Measurements from ENCODE around the gene GCH1. TPM values are rescaled to one million over a fixed set of nuclear protein-coding genes. Genes with fewer than 3 reads are reported as not detected.
A peak's percentile ranks its signal among the peaks of the same experiment; 100 is the strongest.

The GCH1 gene
- polyA plus RNA-seq, 3 donors, result 8.5 to 10.5 (median 9.7) TPM

- DNase-seq, result no peak
Measured at GRCh38 chr14:54828037-54828436, 74.6 kb downstream of the GCH1 start.

- no peak for DNase-seq
Measured at GRCh38 chr14:54823757-54824549, 78.7 kb downstream of the GCH1 start.

- no peak for DNase-seq
Measured at GRCh38 chr14:54822685-54823084, 79.9 kb downstream of the GCH1 start.

- peak; percentile 48 for DNase-seq
Measured at GRCh38 chr14:54818201-54819133, 84.2 kb downstream of the GCH1 start.

- no peak for DNase-seq
Measured at GRCh38 chr14:54817506-54817905, 85.1 kb downstream of the GCH1 start.

- no peak for DNase-seq
Measured at GRCh38 chr14:54816450-54816849, 86.2 kb downstream of the GCH1 start.

- no peak for DNase-seq
Measured at GRCh38 chr14:54815515-54815914, 87.1 kb downstream of the GCH1 start.

- no peak for DNase-seq
Measured at GRCh38 chr14:54815016-54815415, 87.6 kb downstream of the GCH1 start.

- no peak for DNase-seq
Measured at GRCh38 chr14:54814076-54814475, 88.5 kb downstream of the GCH1 start.

GRCh38 chr14:54813081-54813480, 89.5 kb downstream of the GCH1 start:
- no peak for DNase-seq

- no peak for DNase-seq
Measured at GRCh38 chr14:54812617-54813016, 90.0 kb downstream of the GCH1 start.

- DNase-seq, result no peak
Measured at GRCh38 chr14:54809767-54810166, 92.9 kb downstream of the GCH1 start.

GRCh38 chr14:54808326-54809161, 94.1 kb downstream of the GCH1 start:
- DNase-seq, result no peak

- DNase-seq, result no peak
Measured at GRCh38 chr14:54807881-54808280, 94.7 kb downstream of the GCH1 start.

- DNase-seq, result peak; percentile 60
Measured at GRCh38 chr14:54807428-54807827, 95.2 kb downstream of the GCH1 start.

GRCh38 chr14:54806616-54807015, 96.0 kb downstream of the GCH1 start:
- no peak for DNase-seq

- DNase-seq, result peak; percentile 73
Measured at GRCh38 chr14:54805445-54806322, 96.9 kb downstream of the GCH1 start.

- DNase-seq, result no peak
Measured at GRCh38 chr14:54805070-54805444, 97.6 kb downstream of the GCH1 start.

- no peak for DNase-seq
Measured at GRCh38 chr14:54804538-54805041, 98.0 kb downstream of the GCH1 start.

- DNase-seq, result no peak
Measured at GRCh38 chr14:54803926-54804537, 98.6 kb downstream of the GCH1 start.
